PC-9 (cell line): ENCODE results near the gene EGFR.

ENCODE experiments used
- EZH2 ChIP-seq: fragments of 200-600 bp; sonication (generic); IDR thresholded peaks from 2 replicates; pipeline ENCODE4 v1.8.0; 2017; ENCODE audit warnings: antibody characterized with exemption, low read depth
- TF ChIP-seq, protein P1 (sequence below): fragments of 200-600 bp; sonication (generic); conservative IDR thresholded peaks from 2 replicates; pipeline ENCODE4 v1.6.1; 2017; ENCODE audit warnings: mixed run types, antibody characterized with exemption, mild to moderate bottlenecking, moderate library complexity

GRCh38 chr7:55224111-55224510, 205.3 kb downstream of the EGFR start:
- TF ChIP-seq, protein P1, sequence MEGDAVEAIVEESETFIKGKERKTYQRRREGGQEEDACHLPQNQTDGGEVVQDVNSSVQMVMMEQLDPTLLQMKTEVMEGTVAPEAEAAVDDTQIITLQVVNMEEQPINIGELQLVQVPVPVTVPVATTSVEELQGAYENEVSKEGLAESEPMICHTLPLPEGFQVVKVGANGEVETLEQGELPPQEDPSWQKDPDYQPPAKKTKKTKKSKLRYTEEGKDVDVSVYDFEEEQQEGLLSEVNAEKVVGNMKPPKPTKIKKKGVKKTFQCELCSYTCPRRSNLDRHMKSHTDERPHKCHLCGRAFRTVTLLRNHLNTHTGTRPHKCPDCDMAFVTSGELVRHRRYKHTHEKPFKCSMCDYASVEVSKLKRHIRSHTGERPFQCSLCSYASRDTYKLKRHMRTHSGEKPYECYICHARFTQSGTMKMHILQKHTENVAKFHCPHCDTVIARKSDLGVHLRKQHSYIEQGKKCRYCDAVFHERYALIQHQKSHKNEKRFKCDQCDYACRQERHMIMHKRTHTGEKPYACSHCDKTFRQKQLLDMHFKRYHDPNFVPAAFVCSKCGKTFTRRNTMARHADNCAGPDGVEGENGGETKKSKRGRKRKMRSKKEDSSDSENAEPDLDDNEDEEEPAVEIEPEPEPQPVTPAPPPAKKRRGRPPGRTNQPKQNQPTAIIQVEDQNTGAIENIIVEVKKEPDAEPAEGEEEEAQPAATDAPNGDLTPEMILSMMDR: no peak
- TF ChIP-seq EZH2: no peak
